Activated B cell treated with CpG ODN at 0.5 μM for 24 hours (primary cell): ENCODE measurements around the gene MRPL23. TPM values are rescaled to one million over a fixed set of nuclear protein-coding genes. Genes with fewer than 3 reads are reported as not detected.

Source experiments
- ATAC-seq: fragments of 200-7000 bp; cut with Tn5 transposase; one replicate; pipeline ENCODE4 v1.10.0; 2021; ENCODE audit warnings: low read depth, mild to moderate bottlenecking, moderate library complexity
- CTCF ChIA-PET: fragments of 350-600 bp; sonication (Branson Sonifier 250); formaldehyde crosslinking; loops from one replicate; lab custom pipeline; 2021; ENCODE audit warnings: antibody characterized with exemption; lab: Charles Lee
- POLR2A ChIA-PET: fragments of 350-600 bp; sonication (Branson Sonifier 250); formaldehyde crosslinking; loops from one replicate; lab custom pipeline; 2021; ENCODE audit warnings: antibody characterized with exemption; lab: Charles Lee
- DNase-seq: peaks from one replicate; pipeline ENCODE4 v3.0.0; 2022
- H3K27ac Mint-ChIP-seq: one replicate; pipeline ENCODE4 v1.8.0; 2020; ENCODE audit warnings: mixed read lengths
- H3K27me3 Mint-ChIP-seq: one replicate; pipeline ENCODE4 v1.8.0; 2021; ENCODE audit warnings: mixed read lengths
- H3K36me3 Mint-ChIP-seq: one replicate; pipeline ENCODE4 v1.8.0; 2021; ENCODE audit warnings: low read depth, mixed read lengths
- H3K4me1 Mint-ChIP-seq: one replicate; pipeline ENCODE4 v1.8.0; 2021; ENCODE audit warnings: mixed read lengths
- H3K4me3 Mint-ChIP-seq: one replicate; pipeline ENCODE4 v1.8.0; 2020; ENCODE audit warnings: mild to moderate bottlenecking, mixed read lengths
- H3K9me3 Mint-ChIP-seq: one replicate; pipeline ENCODE4 v1.8.0; 2020; ENCODE audit warnings: mixed read lengths
- intact Hi-C: fragments of 100-400 bp; cut with micrococcal nuclease; formaldehyde crosslinking; loops from one replicate; pipeline ENCODE4 v1.15.1; 2024
- total RNA-seq: library from RNA; stranded (reverse); gene quantifications from 2 replicates; pipeline ENCODE4 v1.2.3, GENCODE V29; 2022
- TF ChIP-seq, protein P1 (sequence below): fragments of 200-600 bp; IDR thresholded peaks from one replicate; pipeline ENCODE4 v1.8.0; 2022; ENCODE audit warnings: antibody characterized with exemption, mild to moderate bottlenecking

The MRPL23 gene
- total RNA-seq, 1 donor from 2014 or later = 89.8 TPM

DNA sequence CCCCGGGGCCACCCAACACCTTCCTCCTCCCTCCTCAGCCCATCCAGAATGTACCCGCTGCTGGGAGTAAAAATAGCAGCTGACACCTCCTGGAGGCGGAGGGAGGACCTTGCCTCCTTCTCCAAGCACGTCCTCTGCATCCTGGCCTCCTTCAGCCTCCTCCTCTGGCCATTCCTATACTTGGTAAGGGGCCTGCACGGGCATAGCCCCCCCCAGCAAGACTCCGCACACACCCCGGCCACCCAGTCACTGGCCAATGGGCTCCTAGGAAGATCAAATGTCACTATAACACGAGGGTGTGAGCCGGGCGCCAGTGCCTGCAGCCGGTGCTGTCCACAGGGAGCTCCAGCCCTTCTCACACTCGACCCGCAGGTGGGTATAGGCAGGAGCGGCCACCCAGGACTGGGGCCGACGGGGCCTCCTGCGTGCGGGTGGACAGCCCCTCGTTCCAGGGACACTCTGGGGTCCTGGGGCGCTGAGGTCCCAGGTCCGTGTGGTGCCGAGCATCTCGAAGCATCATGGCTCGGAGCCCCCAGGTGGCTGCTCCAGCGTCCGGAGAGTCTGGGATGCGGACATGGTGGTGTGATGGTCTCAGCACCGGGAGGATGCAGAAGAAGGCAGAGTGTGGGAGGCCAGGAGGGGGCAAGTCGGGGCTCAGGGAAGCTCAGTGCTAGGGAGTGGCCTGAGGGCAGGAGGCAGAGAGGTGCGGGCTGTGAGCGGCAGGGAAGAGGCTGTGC is 27.6 kb upstream of the MRPL23 start, which contains the start of gene TNNT3:
Gene TNNT3, plus strand, starts transcription at position 313 of the 737 bp plus-strand sequence. CDS start 3,172 bp downstream, outside the sequence.
- Mint-ChIP-seq H3K9me3 (no peaks in the 10 kb centered on the region), H3K27ac (no peak within 1 kb of the TSS), H3K27me3 (peaks cover 20% of the 10 kb centered on the region), H3K4me1 (peaks cover 7% of the 10 kb centered on the region), H3K4me3 (no peak within 1 kb of the TSS), H3K36me3 (no peaks in the 10 kb centered on the region)
- no peak for ATAC-seq
- POLR2A ChIA-PET = interaction anchor here (0.6 kb wide), 1 partner anchor 28 kb away, joined by 7 read pairs; the partner anchor contains the start of gene PRR33
- DNase-seq = no peak
- CTCF ChIA-PET = no interaction called here
- TF ChIP-seq, protein P1, sequence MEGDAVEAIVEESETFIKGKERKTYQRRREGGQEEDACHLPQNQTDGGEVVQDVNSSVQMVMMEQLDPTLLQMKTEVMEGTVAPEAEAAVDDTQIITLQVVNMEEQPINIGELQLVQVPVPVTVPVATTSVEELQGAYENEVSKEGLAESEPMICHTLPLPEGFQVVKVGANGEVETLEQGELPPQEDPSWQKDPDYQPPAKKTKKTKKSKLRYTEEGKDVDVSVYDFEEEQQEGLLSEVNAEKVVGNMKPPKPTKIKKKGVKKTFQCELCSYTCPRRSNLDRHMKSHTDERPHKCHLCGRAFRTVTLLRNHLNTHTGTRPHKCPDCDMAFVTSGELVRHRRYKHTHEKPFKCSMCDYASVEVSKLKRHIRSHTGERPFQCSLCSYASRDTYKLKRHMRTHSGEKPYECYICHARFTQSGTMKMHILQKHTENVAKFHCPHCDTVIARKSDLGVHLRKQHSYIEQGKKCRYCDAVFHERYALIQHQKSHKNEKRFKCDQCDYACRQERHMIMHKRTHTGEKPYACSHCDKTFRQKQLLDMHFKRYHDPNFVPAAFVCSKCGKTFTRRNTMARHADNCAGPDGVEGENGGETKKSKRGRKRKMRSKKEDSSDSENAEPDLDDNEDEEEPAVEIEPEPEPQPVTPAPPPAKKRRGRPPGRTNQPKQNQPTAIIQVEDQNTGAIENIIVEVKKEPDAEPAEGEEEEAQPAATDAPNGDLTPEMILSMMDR = no peak
- intact Hi-C loops = loop anchor here (5.0 kb wide), 2 partner anchors 37 to 67 kb away; partner anchors contain the start of gene LSP1

DNA sequence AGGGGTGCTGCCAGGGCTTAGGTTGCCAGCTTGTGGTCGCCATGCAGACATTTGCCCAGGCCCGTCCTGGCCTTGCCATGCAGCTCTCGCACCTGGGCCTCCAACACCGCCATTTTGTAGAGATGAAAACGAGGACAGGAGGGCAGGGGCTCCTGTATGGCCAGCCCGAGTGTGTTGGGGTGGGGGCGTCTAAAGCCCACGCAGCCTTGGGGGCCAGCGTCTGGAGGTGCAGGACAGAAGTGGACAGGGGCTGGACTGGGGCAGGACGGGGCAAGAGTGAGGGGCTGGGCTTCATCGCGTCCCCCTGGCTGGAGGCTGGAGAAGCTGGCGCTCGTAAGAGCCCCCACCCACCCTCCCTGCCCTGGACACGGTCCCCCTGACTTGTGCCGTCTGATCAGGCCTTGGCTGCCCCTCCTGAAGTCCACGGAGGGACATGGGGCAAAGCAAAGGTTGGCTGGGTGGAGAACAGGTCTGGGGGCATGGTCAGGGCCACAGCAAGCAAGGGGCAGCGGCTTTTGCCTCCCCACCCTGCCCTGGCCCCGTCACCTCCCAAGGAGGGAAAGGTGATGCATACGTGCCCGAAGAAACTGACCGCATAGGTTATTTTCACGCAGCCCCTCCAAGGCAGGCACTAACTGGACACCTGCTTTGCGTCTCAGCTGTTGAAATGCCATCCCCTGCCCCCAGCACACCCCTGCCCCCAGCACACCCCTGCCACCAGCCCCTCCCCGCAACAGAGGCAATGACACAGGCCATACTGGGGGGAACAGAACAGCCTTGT is 26.8 kb upstream of the MRPL23 start:
- Mint-ChIP-seq H3K4me1 (peaks cover 7% of the 10 kb centered on the region), H3K4me3 (no peak overlapping the region), H3K27ac (no peak overlapping the region), H3K9me3 (no peaks in the 10 kb centered on the region), H3K36me3 (no peaks in the 10 kb centered on the region), H3K27me3 (peaks cover 16% of the 10 kb centered on the region)
- DNase-seq = no peak
- no peak for ATAC-seq
- TF ChIP-seq, protein P1 = no peak
- intact Hi-C loops = no loop called here
- POLR2A ChIA-PET = interaction anchor here (0.6 kb wide), 1 partner anchor 28 kb away, joined by 7 read pairs; the partner anchor contains the start of gene PRR33
- CTCF ChIA-PET = no interaction called here

DNA sequence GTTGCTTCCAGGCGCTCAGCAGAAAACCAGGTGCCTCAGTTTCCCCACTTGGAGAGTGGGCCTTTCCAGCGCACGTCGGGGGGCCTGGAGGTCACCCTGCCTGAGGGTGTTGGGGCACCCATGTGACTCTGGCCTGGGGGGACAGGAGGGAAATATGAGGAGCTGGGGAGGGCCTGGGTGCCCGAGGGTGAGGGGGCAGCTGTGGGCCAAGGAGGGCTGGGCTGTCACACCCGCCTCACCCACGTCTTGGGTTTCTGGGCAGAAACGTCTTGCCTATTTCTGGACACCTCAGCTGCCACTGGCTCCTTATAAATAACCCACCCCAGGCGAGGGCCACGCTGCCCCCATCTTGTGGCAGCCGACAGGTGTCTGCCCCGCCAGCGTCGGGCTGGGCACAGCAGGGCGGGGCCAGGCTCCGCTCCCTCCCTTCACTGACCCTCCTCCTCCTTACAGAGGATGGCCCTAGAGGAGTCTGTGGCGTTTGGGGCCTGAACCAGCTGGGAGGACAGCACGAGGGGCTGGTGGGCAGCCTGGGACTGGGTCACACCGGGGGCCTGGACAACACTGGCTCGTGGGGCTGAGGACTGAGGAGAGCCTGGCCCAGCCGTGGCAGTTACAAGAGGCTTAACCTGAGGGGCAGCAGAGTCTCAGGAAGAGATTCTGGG is 26.1 kb upstream of the MRPL23 start:
- DNase-seq (no peak), ATAC-seq (no peak)
- no peaks in the 10 kb centered on the region for H3K9me3 Mint-ChIP-seq
- no peak overlapping the region for H3K4me3 Mint-ChIP-seq
- intact Hi-C loops = no loop called here
- H3K36me3 Mint-ChIP-seq = no peaks in the 10 kb centered on the region
- peaks cover 15% of the 10 kb centered on the region for H3K27me3 Mint-ChIP-seq
- ChIA-PET CTCF (interaction anchor here (0.9 to 1.4 kb wide), 3 partner anchors 45 to 227 kb away, joined by 3 to 7 read pairs (median 4); no protein-coding TSS in a partner anchor), POLR2A (no interaction called here)
- H3K4me1 Mint-ChIP-seq = peaks cover 3% of the 10 kb centered on the region
- TF ChIP-seq, protein P1 = no peak
- no peak overlapping the region for H3K27ac Mint-ChIP-seq

DNA sequence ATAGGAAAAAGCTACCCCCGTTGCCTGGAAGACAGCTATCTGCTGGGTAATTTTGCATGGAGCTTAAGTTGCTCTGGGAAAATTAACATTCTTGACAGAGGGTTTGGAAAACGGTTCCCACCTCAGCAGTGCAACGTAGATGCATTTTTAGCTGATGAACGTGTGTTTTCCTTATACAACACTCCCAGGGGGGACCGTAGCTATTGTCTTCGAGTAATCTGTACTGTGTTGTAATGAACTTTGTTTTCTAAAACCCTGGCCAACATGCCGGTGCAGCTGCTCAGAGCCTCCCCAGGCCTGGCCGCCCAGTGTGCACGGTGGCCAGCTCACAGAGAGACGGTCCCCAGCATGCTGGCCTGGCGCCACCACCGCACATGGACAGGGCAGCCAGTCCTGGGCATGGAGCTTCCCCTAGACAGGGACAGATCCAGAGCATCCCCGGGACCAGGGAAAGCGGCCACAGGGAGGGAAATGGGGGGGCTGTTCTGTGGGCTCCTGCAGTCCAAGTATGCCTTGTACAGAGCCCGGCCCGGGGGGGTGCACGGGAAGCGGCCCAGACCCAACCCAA is 25.5 kb upstream of the MRPL23 start:
- ChIA-PET POLR2A (no interaction called here), CTCF (interaction anchor here (0.9 to 1.4 kb wide), 3 partner anchors 45 to 228 kb away, joined by 3 to 7 read pairs (median 4); no protein-coding TSS in a partner anchor)
- Mint-ChIP-seq H3K4me1 (no peaks in the 10 kb centered on the region), H3K27ac (no peak overlapping the region), H3K9me3 (no peaks in the 10 kb centered on the region), H3K27me3 (peaks cover 20% of the 10 kb centered on the region), H3K36me3 (no peaks in the 10 kb centered on the region), H3K4me3 (no peak overlapping the region)
- intact Hi-C loops = no loop called here
- ATAC-seq (no peak), DNase-seq (no peak)
- TF ChIP-seq, protein P1 = no peak
